HepG2 (cell line): ENCODE data around the gene GPATCH3. TPM values are rescaled to one million over a fixed set of nuclear protein-coding genes. Genes with fewer than 3 reads are reported as not detected.

Source experiments
- EED ChIP-seq: sonication (generic); formaldehyde crosslinking; IDR thresholded peaks from 2 replicates; pipeline ENCODE4 v1.5.0; 2020; ENCODE audit warnings: mild to moderate bottlenecking, missing genetic modification reagents
- NFIB ChIP-seq: sonication (generic); formaldehyde crosslinking; IDR thresholded peaks from 2 replicates; pipeline ENCODE4 v1.9.0; 2021; ENCODE audit warnings: missing genetic modification reagents, mild to moderate bottlenecking, borderline replicate concordance
- NONO ChIP-seq, 2 experiments: fragments of 450-650 bp in 1 of 2; sonication (generic) in 1 of 2; formaldehyde crosslinking in 1 of 2; IDR thresholded peaks in 1 of 2; conservative IDR thresholded peaks in 1 of 2; 2 replicates each; pipeline versions ENCODE4 v1.6.1 to v1.8.0; 2017 to 2022; ENCODE audit warnings: mild to moderate bottlenecking in 1 of 2, missing genetic modification reagents in 1 of 2, moderate library complexity in 1 of 2
- RAD51 ChIP-seq: fragments of 450-650 bp; IDR thresholded peaks from 2 replicates; pipeline ENCODE4 v1.6.1; 2016; ENCODE audit warnings: borderline replicate concordance
- SATB2 ChIP-seq: sonication (generic); formaldehyde crosslinking; IDR thresholded peaks from 2 replicates; pipeline ENCODE4 v1.5.0; 2020; ENCODE audit warnings: missing genetic modification reagents
- SMARCC2 ChIP-seq: fragments of 450-650 bp; IDR thresholded peaks from 2 replicates; pipeline ENCODE4 v1.6.1; 2017; ENCODE audit warnings: antibody characterized with exemption, mild to moderate bottlenecking
- ZFP1 ChIP-seq: IDR thresholded peaks from 2 replicates; pipeline ENCODE4 v1.6.1; 2016
- ZFP41 ChIP-seq: sonication (generic); formaldehyde crosslinking; IDR thresholded peaks from 2 replicates; pipeline ENCODE4 v1.4.0; 2020; ENCODE audit warnings: mild to moderate bottlenecking, missing genetic modification reagents, borderline replicate concordance
- ZNF549 ChIP-seq: sonication (generic); formaldehyde crosslinking; IDR thresholded peaks from 2 replicates; pipeline ENCODE4 v1.5.0; 2020; ENCODE audit warnings: missing genetic modification reagents
- polyA plus RNA-seq, 8 experiments: library from polyadenylated mRNA; depleted of rRNA in 3 of 8; stranded (reverse) in 7 of 8; unstranded in 1 of 8; fragments of >200 nt; fragmentation: Illumina TruSeq in 4 of 8; extraction: Trizol in 4 of 8; gene quantifications; 2 replicates each; pipeline versions ENCODE4 v1.2.1 to v1.2.3, GENCODE V29; 2011 to 2016; ENCODE audit warnings: low read depth in 4 of 8, missing spikeins in 1 of 8, mixed read lengths in 1 of 8; ENCODE audit not compliant: insufficient read depth in 1 of 8
- total RNA-seq, 5 experiments: library from RNA; depleted of rRNA; stranded (reverse); fragments of >200 nt; fragmentation: Illumina TruSeq; extraction: Trizol; gene quantifications; 2 replicates each; pipeline ENCODE4 v1.2.3, GENCODE V29; 2016; ENCODE audit warnings: low read depth in 1 of 5
- TF ChIP-seq, protein P1 (sequence below): sonication (generic); formaldehyde crosslinking; IDR thresholded peaks from 2 replicates; pipeline ENCODE4 v1.5.1; 2020; ENCODE audit warnings: mild to moderate bottlenecking, missing genetic modification reagents, moderate library complexity
- TF ChIP-seq, protein P2 (sequence below): sonication (generic); formaldehyde crosslinking; IDR thresholded peaks from 2 replicates; pipeline ENCODE4 v1.4.0; 2020; ENCODE audit warnings: missing genetic modification reagents
- TF ChIP-seq, protein P3 (sequence below): sonication (generic); formaldehyde crosslinking; IDR thresholded peaks from 2 replicates; pipeline ENCODE4 v1.4.0; 2020; ENCODE audit warnings: missing genetic modification reagents
- TF ChIP-seq, protein P4 (sequence below): sonication (generic); formaldehyde crosslinking; conservative IDR thresholded peaks from 2 replicates; pipeline ENCODE4 v1.4.0; 2020; ENCODE audit warnings: missing genetic modification reagents

Gene GPATCH3
- total and polyA plus RNA-seq, 2 of the 13 experiments (the other 11 are each of a cell fraction or from before 2014, with no cell fraction given) = 8.3 to 11.0 TPM

DNA sequence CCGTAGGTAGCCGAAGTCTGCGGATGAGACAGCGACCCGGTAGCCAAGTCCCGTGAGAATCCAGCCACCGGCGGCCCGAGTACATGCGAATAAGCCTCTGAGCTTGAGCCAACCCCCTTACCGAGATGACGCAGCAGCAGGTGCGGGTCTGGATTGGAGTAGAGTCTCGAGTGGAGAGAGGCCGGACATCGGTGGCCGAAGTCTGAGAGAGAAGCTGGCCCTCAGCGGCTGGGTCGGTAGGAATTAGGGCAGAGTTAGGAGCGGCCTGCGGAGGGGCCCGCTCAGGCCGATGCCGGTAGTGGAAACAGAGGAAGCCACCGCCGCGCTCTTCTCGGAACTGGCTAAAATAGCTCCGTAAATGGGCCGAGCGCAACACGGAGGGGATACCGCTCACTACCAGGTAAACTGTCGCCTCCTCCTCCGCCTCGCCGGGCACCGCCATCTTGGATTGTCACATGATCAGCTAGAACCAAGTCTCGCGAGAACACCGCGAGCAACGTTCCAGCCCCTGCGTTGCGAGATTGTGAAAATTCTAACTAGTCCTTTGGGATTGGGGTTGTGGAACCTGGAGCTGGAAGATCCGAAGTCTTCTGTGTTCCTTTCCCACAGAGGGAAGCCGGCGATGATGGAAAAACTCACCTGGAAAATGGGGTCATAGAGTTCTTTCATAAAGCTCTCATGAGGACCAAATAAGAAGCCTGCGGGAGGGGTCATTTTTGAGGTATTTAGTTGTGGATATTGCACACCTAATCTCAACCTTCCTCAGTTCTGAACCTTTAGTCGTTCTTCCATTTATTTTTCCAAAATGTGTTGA lies at the start of gene GPATCH3 (continued):
- TF ChIP-seq NONO (IDR thresholded peaks at IDR 0.05) (no peak), NONO (CRISPR knock-in tag; conservative IDR thresholded peaks at IDR 0.05) (peak; percentile 76), ZNF549 (CRISPR knock-in tag) (no peak), ZFP1 (CRISPR knock-in tag) (no peak), NFIB (CRISPR knock-in tag) (no peak), EED (CRISPR knock-in tag) (0 out of 2 replicates have a peak, but pooled peaks have one; percentile 23), ZFP41 (CRISPR knock-in tag) (no peak), SMARCC2 (no peak), SATB2 (CRISPR knock-in tag) (no peak), RAD51 (peak; percentile 50; the same call in 1 of the 2 replicates)
- TF ChIP-seq, protein P1, sequence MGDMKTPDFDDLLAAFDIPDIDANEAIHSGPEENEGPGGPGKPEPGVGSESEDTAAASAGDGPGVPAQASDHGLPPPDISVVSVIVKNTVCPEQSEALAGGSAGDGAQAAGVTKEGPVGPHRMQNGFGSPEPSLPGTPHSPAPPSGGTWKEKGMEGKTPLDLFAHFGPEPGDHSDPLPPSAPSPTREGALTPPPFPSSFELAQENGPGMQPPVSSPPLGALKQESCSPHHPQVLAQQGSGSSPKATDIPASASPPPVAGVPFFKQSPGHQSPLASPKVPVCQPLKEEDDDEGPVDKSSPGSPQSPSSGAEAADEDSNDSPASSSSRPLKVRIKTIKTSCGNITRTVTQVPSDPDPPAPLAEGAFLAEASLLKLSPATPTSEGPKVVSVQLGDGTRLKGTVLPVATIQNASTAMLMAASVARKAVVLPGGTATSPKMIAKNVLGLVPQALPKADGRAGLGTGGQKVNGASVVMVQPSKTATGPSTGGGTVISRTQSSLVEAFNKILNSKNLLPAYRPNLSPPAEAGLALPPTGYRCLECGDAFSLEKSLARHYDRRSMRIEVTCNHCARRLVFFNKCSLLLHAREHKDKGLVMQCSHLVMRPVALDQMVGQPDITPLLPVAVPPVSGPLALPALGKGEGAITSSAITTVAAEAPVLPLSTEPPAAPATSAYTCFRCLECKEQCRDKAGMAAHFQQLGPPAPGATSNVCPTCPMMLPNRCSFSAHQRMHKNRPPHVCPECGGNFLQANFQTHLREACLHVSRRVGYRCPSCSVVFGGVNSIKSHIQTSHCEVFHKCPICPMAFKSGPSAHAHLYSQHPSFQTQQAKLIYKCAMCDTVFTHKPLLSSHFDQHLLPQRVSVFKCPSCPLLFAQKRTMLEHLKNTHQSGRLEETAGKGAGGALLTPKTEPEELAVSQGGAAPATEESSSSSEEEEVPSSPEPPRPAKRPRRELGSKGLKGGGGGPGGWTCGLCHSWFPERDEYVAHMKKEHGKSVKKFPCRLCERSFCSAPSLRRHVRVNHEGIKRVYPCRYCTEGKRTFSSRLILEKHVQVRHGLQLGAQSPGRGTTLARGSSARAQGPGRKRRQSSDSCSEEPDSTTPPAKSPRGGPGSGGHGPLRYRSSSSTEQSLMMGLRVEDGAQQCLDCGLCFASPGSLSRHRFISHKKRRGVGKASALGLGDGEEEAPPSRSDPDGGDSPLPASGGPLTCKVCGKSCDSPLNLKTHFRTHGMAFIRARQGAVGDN (CRISPR knock-in tag) = peak; percentile 87
- TF ChIP-seq, protein P2, sequence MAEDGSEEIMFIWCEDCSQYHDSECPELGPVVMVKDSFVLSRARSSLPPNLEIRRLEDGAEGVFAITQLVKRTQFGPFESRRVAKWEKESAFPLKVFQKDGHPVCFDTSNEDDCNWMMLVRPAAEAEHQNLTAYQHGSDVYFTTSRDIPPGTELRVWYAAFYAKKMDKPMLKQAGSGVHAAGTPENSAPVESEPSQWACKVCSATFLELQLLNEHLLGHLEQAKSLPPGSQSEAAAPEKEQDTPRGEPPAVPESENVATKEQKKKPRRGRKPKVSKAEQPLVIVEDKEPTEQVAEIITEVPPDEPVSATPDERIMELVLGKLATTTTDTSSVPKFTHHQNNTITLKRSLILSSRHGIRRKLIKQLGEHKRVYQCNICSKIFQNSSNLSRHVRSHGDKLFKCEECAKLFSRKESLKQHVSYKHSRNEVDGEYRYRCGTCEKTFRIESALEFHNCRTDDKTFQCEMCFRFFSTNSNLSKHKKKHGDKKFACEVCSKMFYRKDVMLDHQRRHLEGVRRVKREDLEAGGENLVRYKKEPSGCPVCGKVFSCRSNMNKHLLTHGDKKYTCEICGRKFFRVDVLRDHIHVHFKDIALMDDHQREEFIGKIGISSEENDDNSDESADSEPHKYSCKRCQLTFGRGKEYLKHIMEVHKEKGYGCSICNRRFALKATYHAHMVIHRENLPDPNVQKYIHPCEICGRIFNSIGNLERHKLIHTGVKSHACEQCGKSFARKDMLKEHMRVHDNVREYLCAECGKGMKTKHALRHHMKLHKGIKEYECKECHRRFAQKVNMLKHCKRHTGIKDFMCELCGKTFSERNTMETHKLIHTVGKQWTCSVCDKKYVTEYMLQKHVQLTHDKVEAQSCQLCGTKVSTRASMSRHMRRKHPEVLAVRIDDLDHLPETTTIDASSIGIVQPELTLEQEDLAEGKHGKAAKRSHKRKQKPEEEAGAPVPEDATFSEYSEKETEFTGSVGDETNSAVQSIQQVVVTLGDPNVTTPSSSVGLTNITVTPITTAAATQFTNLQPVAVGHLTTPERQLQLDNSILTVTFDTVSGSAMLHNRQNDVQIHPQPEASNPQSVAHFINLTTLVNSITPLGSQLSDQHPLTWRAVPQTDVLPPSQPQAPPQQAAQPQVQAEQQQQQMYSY (CRISPR knock-in tag) = 0 out of 2 replicates have a peak, but pooled peaks have one; percentile 29
- TF ChIP-seq, protein P3, sequence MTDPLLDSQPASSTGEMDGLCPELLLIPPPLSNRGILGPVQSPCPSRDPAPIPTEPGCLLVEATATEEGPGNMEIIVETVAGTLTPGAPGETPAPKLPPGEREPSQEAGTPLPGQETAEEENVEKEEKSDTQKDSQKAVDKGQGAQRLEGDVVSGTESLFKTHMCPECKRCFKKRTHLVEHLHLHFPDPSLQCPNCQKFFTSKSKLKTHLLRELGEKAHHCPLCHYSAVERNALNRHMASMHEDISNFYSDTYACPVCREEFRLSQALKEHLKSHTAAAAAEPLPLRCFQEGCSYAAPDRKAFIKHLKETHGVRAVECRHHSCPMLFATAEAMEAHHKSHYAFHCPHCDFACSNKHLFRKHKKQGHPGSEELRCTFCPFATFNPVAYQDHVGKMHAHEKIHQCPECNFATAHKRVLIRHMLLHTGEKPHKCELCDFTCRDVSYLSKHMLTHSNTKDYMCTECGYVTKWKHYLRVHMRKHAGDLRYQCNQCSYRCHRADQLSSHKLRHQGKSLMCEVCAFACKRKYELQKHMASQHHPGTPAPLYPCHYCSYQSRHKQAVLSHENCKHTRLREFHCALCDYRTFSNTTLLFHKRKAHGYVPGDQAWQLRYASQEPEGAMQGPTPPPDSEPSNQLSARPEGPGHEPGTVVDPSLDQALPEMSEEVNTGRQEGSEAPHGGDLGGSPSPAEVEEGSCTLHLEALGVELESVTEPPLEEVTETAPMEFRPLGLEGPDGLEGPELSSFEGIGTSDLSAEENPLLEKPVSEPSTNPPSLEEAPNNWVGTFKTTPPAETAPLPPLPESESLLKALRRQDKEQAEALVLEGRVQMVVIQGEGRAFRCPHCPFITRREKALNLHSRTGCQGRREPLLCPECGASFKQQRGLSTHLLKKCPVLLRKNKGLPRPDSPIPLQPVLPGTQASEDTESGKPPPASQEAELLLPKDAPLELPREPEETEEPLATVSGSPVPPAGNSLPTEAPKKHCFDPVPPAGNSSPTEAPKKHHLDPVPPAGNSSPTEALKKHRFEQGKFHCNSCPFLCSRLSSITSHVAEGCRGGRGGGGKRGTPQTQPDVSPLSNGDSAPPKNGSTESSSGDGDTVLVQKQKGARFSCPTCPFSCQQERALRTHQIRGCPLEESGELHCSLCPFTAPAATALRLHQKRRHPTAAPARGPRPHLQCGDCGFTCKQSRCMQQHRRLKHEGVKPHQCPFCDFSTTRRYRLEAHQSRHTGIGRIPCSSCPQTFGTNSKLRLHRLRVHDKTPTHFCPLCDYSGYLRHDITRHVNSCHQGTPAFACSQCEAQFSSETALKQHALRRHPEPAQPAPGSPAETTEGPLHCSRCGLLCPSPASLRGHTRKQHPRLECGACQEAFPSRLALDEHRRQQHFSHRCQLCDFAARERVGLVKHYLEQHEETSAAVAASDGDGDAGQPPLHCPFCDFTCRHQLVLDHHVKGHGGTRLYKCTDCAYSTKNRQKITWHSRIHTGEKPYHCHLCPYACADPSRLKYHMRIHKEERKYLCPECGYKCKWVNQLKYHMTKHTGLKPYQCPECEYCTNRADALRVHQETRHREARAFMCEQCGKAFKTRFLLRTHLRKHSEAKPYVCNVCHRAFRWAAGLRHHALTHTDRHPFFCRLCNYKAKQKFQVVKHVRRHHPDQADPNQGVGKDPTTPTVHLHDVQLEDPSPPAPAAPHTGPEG (CRISPR knock-in tag) = no peak
- TF ChIP-seq, protein P4, sequence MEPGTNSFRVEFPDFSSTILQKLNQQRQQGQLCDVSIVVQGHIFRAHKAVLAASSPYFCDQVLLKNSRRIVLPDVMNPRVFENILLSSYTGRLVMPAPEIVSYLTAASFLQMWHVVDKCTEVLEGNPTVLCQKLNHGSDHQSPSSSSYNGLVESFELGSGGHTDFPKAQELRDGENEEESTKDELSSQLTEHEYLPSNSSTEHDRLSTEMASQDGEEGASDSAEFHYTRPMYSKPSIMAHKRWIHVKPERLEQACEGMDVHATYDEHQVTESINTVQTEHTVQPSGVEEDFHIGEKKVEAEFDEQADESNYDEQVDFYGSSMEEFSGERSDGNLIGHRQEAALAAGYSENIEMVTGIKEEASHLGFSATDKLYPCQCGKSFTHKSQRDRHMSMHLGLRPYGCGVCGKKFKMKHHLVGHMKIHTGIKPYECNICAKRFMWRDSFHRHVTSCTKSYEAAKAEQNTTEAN (CRISPR knock-in tag) = no peak; the same call in 1 of the 2 replicates
